KOPT-K1 (cell line): ENCODE data around the gene ENOSF1.
"Not testable (repeated sequence)": the region's sequence is repeated elsewhere in the genome, so short reads cannot be mapped to it uniquely, and the experiment has no call there.

Source experiments
- H3K27ac ChIP-seq: fragments of 200-600 bp; sonication (generic); 2 replicates; pipeline ENCODE4 v1.5.1; 2016; ENCODE audit warnings: antibody characterized with exemption, mild to moderate bottlenecking, low read depth, low read length; ENCODE audit not compliant: poor library complexity, severe bottlenecking
- H3K36me3 ChIP-seq: fragments of 200-600 bp; sonication (generic); 2 replicates; pipeline ENCODE4 v1.5.1; 2017; ENCODE audit warnings: antibody characterized with exemption, mild to moderate bottlenecking, low read length, moderate library complexity; ENCODE audit not compliant: insufficient read depth
- H3K9me3 ChIP-seq: fragments of 200-600 bp; sonication (generic); 2 replicates; pipeline ENCODE4 v1.5.1; 2017; ENCODE audit warnings: antibody characterized with exemption, low read length, mild to moderate bottlenecking; ENCODE audit not compliant: insufficient read depth, poor library complexity, severe bottlenecking

ENOSF1 gene, protein sequence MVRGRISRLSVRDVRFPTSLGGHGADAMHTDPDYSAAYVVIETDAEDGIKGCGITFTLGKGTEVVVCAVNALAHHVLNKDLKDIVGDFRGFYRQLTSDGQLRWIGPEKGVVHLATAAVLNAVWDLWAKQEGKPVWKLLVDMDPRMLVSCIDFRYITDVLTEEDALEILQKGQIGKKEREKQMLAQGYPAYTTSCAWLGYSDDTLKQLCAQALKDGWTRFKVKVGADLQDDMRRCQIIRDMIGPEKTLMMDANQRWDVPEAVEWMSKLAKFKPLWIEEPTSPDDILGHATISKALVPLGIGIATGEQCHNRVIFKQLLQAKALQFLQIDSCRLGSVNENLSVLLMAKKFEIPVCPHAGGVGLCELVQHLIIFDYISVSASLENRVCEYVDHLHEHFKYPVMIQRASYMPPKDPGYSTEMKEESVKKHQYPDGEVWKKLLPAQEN

GRCh38 chr18:712401-713134 is at the start of gene ENOSF1:
Gene ENOSF1, minus strand, starts transcription at chr18:712630. Its CDS starts 43 bp downstream, at chr18:712587.
- Histone ChIP-seq H3K9me3 (peaks cover 8% of the 10 kb centered on the region), H3K36me3 (peaks cover 26% of the 10 kb centered on the region), H3K27ac (peak within 1 kb of the TSS; percentile 87)

GRCh38 chr18:759864-760263 is 47.4 kb upstream of the ENOSF1 start:
- peaks cover 25% of the 10 kb centered on the region for H3K36me3 ChIP-seq
- H3K9me3 ChIP-seq, H3K27ac ChIP-seq: not testable (repeated sequence)

- H3K9me3 ChIP-seq = peaks cover 5% of the 10 kb centered on the region
- H3K27ac ChIP-seq = no peak overlapping the region
- H3K36me3 ChIP-seq = peaks cover 67% of the 10 kb centered on the region
Measured at GRCh38 chr18:755506-755905, 43.1 kb upstream of the ENOSF1 start.

GRCh38 chr18:754656-755055 is 42.2 kb upstream of the ENOSF1 start:
- H3K36me3 ChIP-seq = peaks cover 68% of the 10 kb centered on the region
- H3K27ac ChIP-seq = no peak overlapping the region
- H3K9me3 ChIP-seq = no peaks in the 10 kb centered on the region

DNA sequence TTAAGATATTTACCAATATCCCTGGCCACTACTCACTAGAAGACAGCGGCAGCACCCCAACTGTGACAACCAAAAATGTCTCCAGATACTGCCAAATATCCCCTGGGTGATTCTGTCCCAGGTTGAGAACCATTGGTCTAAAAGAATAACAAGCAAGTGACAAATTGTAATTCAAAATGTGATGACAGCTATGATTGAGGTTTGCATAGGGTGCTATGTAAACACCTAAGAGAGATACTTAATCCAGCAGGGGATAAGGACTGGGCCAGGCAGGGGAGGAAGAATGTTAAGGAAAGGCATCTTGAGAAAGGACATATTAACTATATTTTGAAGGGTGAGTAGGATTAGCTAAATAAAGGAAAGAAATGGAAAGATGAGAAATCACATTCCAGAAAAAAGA is 38.0 kb upstream of the ENOSF1 start:
- no peaks in the 10 kb centered on the region for H3K9me3 ChIP-seq
- peaks cover 95% of the 10 kb centered on the region for H3K36me3 ChIP-seq
- no peak overlapping the region for H3K27ac ChIP-seq

GRCh38 chr18:744832-745597 is 32.6 kb upstream of the ENOSF1 start:
- Histone ChIP-seq H3K27ac (no peak overlapping the region), H3K36me3 (peaks cover 92% of the 10 kb centered on the region), H3K9me3 (no peaks in the 10 kb centered on the region)

GRCh38 chr18:741931-742512 is 29.6 kb upstream of the ENOSF1 start:
- Histone ChIP-seq H3K9me3 (no peaks in the 10 kb centered on the region), H3K27ac (no peak overlapping the region), H3K36me3 (peaks cover 93% of the 10 kb centered on the region)

DNA sequence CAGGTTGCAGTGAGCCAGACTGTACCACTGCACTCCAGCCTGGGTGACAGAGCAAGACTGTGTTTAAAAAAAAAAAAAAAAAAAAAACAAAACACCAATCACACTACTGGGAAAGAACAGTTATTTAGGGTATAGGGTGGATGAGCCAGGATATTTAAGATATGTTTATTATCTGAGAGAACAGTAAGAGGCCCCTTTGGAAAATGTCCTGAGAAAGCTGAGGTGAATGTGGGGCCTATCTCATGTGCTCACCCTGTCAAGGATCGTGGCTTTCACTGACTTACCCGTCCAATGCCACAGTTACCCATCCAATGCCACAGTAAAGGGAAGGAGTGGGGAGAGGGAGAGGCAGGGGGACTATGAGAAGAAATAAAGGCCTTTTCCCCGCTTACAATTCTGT is 19.9 kb upstream of the ENOSF1 start:
- Histone ChIP-seq H3K9me3 (no peaks in the 10 kb centered on the region), H3K36me3 (peaks cover 78% of the 10 kb centered on the region), H3K27ac (no peak overlapping the region)

- no peaks in the 10 kb centered on the region for H3K9me3 ChIP-seq
- no peak overlapping the region for H3K27ac ChIP-seq
- peaks cover 67% of the 10 kb centered on the region for H3K36me3 ChIP-seq
Measured at GRCh38 chr18:731185-731584, 18.8 kb upstream of the ENOSF1 start.

GRCh38 chr18:730692-731091 is 18.3 kb upstream of the ENOSF1 start:
- Histone ChIP-seq H3K27ac (no peak overlapping the region), H3K9me3 (no peaks in the 10 kb centered on the region), H3K36me3 (peaks cover 64% of the 10 kb centered on the region)

GRCh38 chr18:730120-730519 is 17.7 kb upstream of the ENOSF1 start:
- H3K9me3 ChIP-seq, H3K27ac ChIP-seq: not testable (repeated sequence)
- peaks cover 64% of the 10 kb centered on the region for H3K36me3 ChIP-seq

- H3K27ac ChIP-seq = no peak overlapping the region
- H3K9me3 ChIP-seq = no peaks in the 10 kb centered on the region
- H3K36me3 ChIP-seq = peaks cover 55% of the 10 kb centered on the region
Measured at GRCh38 chr18:725646-726045, 13.2 kb upstream of the ENOSF1 start.

GRCh38 chr18:723541-724080 is 11.2 kb upstream of the ENOSF1 start:
- H3K36me3 ChIP-seq = peaks cover 44% of the 10 kb centered on the region
- no peaks in the 10 kb centered on the region for H3K9me3 ChIP-seq
- no peak overlapping the region for H3K27ac ChIP-seq

DNA sequence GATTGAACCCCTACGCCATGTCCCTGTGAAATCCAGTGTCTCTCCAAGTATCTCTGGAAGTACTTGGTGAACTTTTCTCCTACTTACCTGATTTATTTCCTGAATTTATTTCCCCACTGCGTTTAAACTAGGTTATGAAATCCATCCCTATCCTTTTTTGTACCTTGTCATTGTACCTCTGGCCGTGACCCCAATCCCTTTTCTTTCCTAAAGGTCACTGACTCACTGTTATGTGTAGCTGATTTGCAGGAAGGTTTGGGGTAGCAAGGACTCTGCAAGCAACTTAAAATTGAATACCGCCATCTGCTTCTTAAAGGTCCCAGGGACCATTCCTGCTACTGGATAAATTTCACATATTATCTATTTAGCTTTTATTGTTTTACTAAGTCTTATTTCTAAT is 4.6 kb upstream of the ENOSF1 start:
- Histone ChIP-seq H3K27ac (no peak overlapping the region), H3K9me3 (peaks cover 8% of the 10 kb centered on the region), H3K36me3 (peaks cover 5% of the 10 kb centered on the region; the same call in 1 of the 2 replicates)
